Loucy (cell line): ENCODE data around the gene NALCN.

Experiments
- EZH2phosphoT487 ChIP-seq: fragments of 200-600 bp; IDR thresholded peaks from 2 replicates; pipeline ENCODE4 v1.6.1; 2018; ENCODE audit warnings: antibody characterized with exemption, mild to moderate bottlenecking, moderate library complexity, borderline replicate concordance
- TF ChIP-seq, protein P1 (sequence below): fragments of 200-600 bp; sonication (generic); conservative IDR thresholded peaks from 2 replicates; pipeline ENCODE4 v1.5.1; 2014; ENCODE audit warnings: mild to moderate bottlenecking, antibody characterized with exemption, low read length

DNA sequence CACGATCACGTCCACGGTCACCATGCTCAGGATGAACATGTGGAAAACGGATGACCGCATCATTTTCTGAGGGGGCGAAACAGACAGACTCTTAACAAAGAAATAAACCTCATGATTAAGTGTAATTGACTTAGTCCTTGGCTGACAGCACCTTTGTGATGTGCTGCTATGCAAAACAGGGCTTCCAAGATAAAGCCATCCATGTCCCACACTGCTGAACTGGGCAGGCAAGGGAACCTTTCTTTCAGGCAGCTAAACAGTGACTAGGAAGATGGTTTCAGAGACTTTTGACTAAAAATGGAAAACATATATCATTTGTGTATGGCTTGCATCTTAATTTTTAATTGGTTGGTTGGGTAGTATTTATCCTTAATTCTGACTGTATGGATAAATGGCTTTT, 157.8 kb downstream of the NALCN start:
- TF ChIP-seq, protein P1, sequence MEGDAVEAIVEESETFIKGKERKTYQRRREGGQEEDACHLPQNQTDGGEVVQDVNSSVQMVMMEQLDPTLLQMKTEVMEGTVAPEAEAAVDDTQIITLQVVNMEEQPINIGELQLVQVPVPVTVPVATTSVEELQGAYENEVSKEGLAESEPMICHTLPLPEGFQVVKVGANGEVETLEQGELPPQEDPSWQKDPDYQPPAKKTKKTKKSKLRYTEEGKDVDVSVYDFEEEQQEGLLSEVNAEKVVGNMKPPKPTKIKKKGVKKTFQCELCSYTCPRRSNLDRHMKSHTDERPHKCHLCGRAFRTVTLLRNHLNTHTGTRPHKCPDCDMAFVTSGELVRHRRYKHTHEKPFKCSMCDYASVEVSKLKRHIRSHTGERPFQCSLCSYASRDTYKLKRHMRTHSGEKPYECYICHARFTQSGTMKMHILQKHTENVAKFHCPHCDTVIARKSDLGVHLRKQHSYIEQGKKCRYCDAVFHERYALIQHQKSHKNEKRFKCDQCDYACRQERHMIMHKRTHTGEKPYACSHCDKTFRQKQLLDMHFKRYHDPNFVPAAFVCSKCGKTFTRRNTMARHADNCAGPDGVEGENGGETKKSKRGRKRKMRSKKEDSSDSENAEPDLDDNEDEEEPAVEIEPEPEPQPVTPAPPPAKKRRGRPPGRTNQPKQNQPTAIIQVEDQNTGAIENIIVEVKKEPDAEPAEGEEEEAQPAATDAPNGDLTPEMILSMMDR = no peak
- no peak for TF ChIP-seq EZH2phosphoT487
